SIG-M5 treated with dmso at 0.1 percent for 504 hours (cell line): ENCODE data around the gene BSPH1.
"Not testable (repeated sequence)": the region's sequence is repeated elsewhere in the genome, so short reads cannot be mapped to it uniquely, and the experiment has no call there.

Experiments
- DNase-seq: peaks from one replicate; lab custom pipeline; 2025; ENCODE audit not compliant: unreplicated experiment; lab: John Stamatoyannopoulos, UW

BSPH1 gene

GRCh38 chr19:47928581-47928980, 63.4 kb downstream of the BSPH1 start:
- DNase-seq, result not testable (repeated sequence)

- not testable (repeated sequence) for DNase-seq
These were observed 71.9 kb downstream of the BSPH1 start for GRCh38 chr19:47920107-47920506.
